Stimulated activated naive B cell treated with anti-CD40 and anti-IgM and Interleukin-4, amounts not matched to agents 10 μg/mL and 1 μg/mL and 100 μg/mL, for 72 hours (primary cell): ENCODE data around the gene NDUFB8.
"Not testable (repeated sequence)": the region's sequence is repeated elsewhere in the genome, so short reads cannot be mapped to it uniquely, and the experiment has no call there.

Experiments used
- ATAC-seq, 2 donors: fragments of 150-1000 bp; cut with Tn5 transposase; replicated peaks; 2 replicates each; pipeline ENCODE4 v1.10.0; 2021; ENCODE audit warnings: moderate library complexity in 1 of 2
- DNase-seq: peaks from one replicate; pipeline ENCODE4 v3.0.0; 2021
- H3K27ac Mint-ChIP-seq: one replicate; pipeline ENCODE4 v1.8.0; 2022; ENCODE audit warnings: mild to moderate bottlenecking, mixed read lengths
- H3K27me3 Mint-ChIP-seq, 2 donors: one replicate each; pipeline ENCODE4 v1.8.0; 2022; ENCODE audit warnings: mixed read lengths in 2 of 2
- H3K36me3 Mint-ChIP-seq, 2 donors: one replicate each; pipeline ENCODE4 v1.8.0; 2022; ENCODE audit warnings: mixed read lengths in 2 of 2, mild to moderate bottlenecking in 1 of 2
- H3K4me1 Mint-ChIP-seq, 2 donors: one replicate each; pipeline ENCODE4 v1.8.0; 2022; ENCODE audit warnings: mixed read lengths in 2 of 2, mild to moderate bottlenecking in 1 of 2
- H3K4me3 Mint-ChIP-seq, 2 donors: one replicate each; pipeline ENCODE4 v1.8.0; 2022; ENCODE audit warnings: mild to moderate bottlenecking in 2 of 2, mixed read lengths in 2 of 2, moderate library complexity in 1 of 2
- H3K9me3 Mint-ChIP-seq, 2 donors: one replicate each; pipeline ENCODE4 v1.8.0; 2022; ENCODE audit warnings: mixed read lengths in 2 of 2, mild to moderate bottlenecking in 1 of 2

The NDUFB8 gene

DNA sequence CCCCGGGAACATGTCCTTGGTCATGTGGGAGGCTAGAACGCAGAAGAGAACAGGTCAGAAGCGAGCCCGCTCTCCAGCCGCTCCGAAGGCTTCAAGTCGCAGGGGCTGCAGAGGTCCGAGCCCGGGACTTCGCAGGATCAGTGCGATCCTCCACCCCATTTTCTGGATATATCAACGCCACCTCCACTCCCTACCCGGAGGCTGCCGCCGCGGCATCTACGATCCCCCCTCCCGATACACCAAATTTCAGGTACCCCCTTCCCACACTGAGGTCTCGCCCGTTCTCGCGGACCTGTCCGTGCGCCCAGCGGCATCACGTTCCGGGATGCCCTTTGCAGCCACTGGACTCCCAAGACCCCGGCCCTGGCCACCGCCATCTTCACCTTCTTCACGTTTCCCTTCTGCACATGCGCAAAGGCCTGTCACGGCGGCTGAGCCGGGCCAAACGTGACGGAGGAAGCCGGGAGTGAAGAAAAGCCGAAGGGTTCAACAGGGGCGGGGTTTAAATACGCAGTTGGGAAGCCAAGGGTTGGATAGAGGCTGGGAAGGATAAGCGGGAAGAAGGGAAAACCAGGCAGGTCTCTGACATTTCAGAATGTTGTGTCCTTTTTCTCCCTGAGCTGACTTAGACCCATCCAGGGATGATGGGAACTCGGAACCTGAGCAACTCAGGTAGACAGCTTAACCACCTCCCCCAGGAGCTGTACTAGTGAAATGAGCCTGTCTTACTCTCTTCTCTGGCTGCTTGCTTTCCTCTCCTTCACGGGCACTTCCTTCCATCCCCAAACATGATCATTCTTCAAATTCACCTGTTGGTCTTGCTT is at the start of gene NDUFB8:
TSS of gene NDUFB8 (minus strand) at position 397 of the 824 bp plus-strand sequence. CDS start at position 377, 20 bp downstream.
- Mint-ChIP-seq H3K9me3 (no peaks in the 10 kb centered on the region), H3K4me3 (peak within 1 kb of the TSS; percentile 90 to 99), H3K36me3 (peaks cover 14 to 29% of the 10 kb centered on the region in 2 donors), H3K27me3 (no peaks in the 10 kb centered on the region), H3K27ac (peak within 1 kb of the TSS; percentile 97), H3K4me1 (peaks cover 13 to 14% of the 10 kb centered on the region in 2 donors)
- ATAC-seq: peak; percentile 88 to 90
- DNase-seq: peak; percentile 78

DNA sequence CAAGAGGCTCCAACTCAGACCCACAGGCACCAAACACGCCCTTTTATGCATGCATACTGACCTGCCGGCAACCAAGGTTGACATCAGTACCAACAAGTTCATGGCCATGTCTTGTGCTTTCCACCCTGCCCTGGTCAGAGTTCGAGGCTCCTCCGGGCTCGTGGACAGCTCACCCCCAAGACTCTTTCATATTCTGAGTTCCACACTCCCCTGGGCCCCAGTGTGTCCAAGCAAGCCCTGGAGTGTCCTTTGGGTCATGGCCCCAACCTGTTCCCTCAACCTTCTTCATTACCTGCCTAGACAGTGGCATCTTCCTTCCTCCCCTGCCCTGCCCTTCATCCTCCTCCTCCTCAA is 46.6 kb upstream of the NDUFB8 start:
- Mint-ChIP-seq H3K27me3 (peaks cover 57 to 70% of the 10 kb centered on the region in 2 donors), H3K27ac (no peak overlapping the region), H3K36me3 (no peaks in the 10 kb centered on the region), H3K9me3 (no peaks in the 10 kb centered on the region), H3K4me1 (no peaks in the 10 kb centered on the region), H3K4me3 (no peak overlapping the region)
- no peak for ATAC-seq
- DNase-seq: no peak

DNA sequence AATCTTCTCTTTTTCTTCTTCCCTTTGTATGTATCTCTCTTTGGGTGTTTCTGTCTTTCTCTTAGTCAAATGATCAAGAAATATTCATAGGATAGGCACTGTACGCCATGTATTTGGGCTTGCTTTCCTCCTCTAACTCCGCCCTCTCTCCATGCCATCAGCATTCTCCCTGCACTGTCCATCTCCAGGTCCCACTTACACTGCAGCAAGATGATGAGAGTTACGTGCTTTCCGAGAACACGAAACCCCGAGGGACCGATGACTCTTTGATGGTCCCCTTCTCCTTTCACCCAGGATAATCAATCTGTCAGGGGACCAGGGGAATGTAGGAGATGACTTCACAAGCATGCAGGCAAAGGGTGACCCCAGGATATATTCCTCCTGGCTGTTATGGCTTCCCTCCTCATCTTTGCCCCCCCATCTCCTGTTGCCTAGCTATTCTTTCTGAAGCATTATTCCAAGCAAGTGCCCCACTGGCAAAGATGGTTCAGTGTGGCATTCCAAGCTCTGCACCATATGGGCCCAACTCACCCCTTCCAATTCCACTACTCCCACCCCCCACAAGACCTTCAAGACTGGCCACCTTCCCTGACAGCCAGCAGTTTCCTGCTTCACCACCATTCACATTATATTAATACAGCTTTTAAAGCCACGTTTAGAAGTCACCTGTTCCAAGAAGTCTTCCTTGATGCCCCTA is 46.1 kb upstream of the NDUFB8 start:
- Mint-ChIP-seq H3K36me3 (no peaks in the 10 kb centered on the region), H3K4me3 (no peak overlapping the region), H3K27ac (no peak overlapping the region), H3K27me3 (peaks cover 54 to 64% of the 10 kb centered on the region in 2 donors), H3K9me3 (no peaks in the 10 kb centered on the region), H3K4me1 (no peaks in the 10 kb centered on the region)
- DNase-seq: no peak
- no peak for ATAC-seq

DNA sequence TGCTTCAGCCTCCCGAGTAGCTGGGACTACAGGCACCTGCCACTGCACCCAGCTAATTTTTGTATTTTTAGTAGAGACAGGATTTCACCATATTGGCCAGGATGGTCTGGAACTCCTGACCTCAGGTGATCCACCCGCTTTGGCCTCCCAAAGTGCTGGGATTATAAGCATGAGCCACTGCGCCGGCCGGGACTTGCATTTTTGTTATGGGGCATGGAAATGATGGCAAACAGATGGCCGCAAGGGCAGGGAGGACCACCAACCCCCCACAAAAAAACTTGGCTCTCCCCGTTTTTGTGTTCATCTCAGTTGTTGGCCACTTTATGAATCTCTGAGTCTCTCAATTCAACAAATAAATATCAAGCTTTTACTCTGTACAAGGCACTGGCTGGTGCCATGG is 45.5 kb upstream of the NDUFB8 start:
- DNase-seq, H3K9me3 Mint-ChIP-seq, ATAC-seq, H3K4me3 Mint-ChIP-seq, H3K36me3 Mint-ChIP-seq, H3K27ac Mint-ChIP-seq, H3K4me1 Mint-ChIP-seq: not testable (repeated sequence)
- peaks cover 54 to 64% of the 10 kb centered on the region in 2 donors for H3K27me3 Mint-ChIP-seq

DNA sequence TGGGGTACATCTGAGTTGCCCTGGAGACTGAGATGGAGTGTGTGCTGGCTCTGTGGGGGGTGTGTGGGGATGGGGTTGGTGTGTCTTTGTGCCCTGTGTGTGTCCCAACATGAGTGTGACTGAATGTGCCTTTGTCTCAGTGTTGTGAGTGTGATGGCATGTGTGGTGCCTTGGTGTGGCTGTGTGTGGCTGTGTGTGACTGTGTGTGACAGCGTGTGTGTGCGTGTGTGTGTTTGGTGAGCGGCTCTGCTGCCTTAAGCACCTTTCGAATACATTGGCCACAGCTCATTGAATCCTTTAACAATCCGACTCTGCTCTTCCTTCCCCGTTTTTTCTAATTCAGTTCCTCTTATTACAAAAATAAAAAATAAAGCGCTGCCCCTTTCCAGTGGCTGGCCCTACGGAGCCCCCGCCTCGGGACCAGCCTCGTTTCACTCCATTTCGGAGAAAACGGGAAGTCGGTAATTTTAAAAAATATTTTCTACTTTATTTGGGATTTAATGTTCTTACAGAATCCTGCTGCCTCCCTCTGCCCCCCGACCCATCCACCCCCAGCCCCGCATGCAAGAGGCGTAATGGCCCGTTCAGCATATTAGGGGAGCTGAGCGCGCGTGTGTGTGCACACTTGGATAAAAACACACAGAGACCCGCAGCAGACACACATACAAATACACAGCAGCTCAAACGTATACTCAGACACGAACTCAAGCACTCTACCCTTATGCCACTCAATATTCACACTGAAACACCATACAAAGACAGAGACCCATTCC is 41.6 kb upstream of the NDUFB8 start:
- H3K27me3 Mint-ChIP-seq: peaks cover 29 to 35% of the 10 kb centered on the region in 2 donors
- ATAC-seq (no peak), DNase-seq (no peak)
- H3K9me3 Mint-ChIP-seq: no peaks in the 10 kb centered on the region
- no peak overlapping the region for H3K27ac Mint-ChIP-seq
- no peaks in the 10 kb centered on the region for H3K36me3 Mint-ChIP-seq
- no peaks in the 10 kb centered on the region for H3K4me1 Mint-ChIP-seq
- no peak overlapping the region for H3K4me3 Mint-ChIP-seq

DNA sequence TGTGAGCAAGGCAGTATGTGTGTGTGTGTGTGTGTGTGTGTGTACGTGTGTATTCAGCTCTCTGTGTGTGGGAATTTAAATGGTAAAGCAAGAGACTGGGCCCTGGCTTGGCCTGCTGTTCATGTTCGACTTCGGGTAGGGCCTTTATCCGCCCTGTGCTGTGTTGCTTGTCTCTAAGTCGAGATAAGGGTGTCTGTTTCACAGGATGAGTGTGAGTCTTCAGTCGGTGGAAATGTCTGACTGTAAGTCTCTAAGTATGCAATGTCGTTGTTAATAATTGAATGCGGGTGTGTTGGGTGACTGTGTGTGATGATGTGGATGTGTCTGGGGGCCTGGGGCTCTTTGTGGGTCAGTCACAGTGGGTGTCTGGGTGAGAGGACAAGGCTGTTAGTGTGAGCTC is 40.8 kb upstream of the NDUFB8 start:
- DNase-seq: no peak
- Mint-ChIP-seq H3K36me3 (no peaks in the 10 kb centered on the region), H3K27ac (no peak overlapping the region), H3K4me1 (peaks cover 0 to 1% of the 10 kb centered on the region in 2 donors), H3K4me3 (no peak overlapping the region), H3K9me3 (no peaks in the 10 kb centered on the region), H3K27me3 (peaks cover 22 to 28% of the 10 kb centered on the region in 2 donors)
- ATAC-seq: no peak

DNA sequence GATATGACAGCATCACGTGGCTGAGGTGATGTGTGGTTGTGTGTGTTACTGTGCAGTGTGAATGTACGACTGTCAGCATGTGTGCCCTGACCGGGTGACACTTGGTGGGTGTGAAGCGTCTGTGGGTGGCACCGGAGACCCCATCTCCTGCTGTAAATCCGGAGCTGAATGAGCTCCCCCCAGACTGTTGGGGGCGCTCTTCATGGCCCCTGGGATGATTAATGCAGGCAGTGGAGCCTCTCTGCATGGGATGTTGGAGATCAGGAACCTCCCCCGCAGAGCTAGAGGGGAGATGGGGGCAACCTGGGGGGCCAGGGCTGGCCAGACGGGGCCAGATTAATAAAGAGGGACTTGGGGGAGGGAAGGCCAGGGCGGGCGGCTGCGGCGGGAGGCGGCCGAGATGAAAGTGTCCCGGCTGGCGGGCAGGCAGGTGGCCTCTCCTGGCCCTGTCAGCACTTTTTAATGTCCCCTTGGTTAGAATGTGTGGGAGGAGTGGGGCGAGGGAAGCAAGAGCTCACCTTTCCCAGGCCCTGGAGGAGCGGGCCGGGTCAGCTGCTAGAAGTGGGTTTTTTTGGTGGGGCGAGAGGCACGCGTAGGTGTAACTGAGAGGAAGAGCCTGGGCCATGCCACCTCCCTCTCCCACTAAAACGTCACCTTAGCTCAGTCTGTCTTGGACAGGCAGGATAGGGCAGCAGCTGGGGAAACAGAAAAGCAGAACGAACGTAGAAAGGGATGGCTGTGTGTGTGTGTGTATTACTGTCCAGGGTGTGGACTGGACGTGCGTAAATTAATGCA is 40.2 kb upstream of the NDUFB8 start:
- no peak for DNase-seq
- peak; percentile 36 to 57 for ATAC-seq
- Mint-ChIP-seq H3K27me3 (peaks cover 23 to 25% of the 10 kb centered on the region in 2 donors), H3K27ac (no peak overlapping the region), H3K4me3 (no peak overlapping the region), H3K4me1 (peaks cover 0 to 1% of the 10 kb centered on the region in 2 donors), H3K36me3 (no peaks in the 10 kb centered on the region), H3K9me3 (no peaks in the 10 kb centered on the region)

DNA sequence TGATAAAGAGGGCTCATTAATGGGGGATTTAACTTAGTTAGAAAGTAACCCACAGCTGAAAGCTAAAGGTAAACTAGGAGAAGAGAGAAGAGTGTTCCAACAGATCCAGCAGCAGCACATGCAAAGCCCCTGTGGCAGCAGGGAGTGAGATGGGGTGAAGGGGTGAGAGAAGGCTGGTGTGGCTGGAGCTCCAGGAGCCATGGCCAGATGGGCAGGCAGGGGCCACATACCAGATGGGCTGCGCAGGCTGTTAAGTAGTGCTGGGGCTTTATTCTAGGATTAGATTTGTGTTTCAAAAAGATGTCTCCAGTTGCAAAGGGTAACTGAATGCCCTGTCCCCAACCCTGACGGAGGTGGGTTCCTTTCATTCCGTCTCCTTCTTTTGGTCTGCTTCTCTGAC is 39.2 kb upstream of the NDUFB8 start:
- ATAC-seq (no peak), DNase-seq (no peak)
- Mint-ChIP-seq H3K4me1 (peaks cover 0 to 1% of the 10 kb centered on the region in 2 donors), H3K36me3 (no peaks in the 10 kb centered on the region), H3K4me3 (no peak overlapping the region), H3K9me3 (no peaks in the 10 kb centered on the region), H3K27me3 (peaks cover 13 to 26% of the 10 kb centered on the region in 2 donors), H3K27ac (no peak overlapping the region)

DNA sequence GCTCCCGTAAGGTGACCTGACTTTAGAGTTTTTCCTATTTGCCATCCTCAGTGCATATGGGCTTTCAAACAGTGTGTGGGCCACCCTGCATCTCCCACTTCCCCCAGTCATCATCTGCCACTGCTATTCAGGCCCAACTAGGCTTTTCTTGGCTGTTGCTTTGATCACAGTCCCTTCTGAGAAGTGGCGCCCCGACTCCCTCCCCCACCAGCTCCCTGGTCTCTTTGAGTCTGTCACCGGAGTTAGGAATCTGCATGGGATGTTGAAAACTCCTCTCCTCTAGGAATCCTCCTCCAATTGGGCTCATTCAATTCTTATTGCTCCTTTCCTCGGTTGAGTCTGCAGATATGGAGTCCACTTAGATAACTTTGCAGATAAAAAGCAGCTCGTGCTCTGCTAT is 38.2 kb upstream of the NDUFB8 start:
- Mint-ChIP-seq H3K27ac (no peak overlapping the region), H3K4me1 (peaks cover 2 to 3% of the 10 kb centered on the region in 2 donors), H3K9me3 (no peaks in the 10 kb centered on the region), H3K4me3 (no peak overlapping the region), H3K27me3 (peaks cover 14 to 29% of the 10 kb centered on the region in 2 donors), H3K36me3 (peaks cover 0 to 3% of the 10 kb centered on the region in 2 donors)
- DNase-seq (no peak), ATAC-seq (no peak)

DNA sequence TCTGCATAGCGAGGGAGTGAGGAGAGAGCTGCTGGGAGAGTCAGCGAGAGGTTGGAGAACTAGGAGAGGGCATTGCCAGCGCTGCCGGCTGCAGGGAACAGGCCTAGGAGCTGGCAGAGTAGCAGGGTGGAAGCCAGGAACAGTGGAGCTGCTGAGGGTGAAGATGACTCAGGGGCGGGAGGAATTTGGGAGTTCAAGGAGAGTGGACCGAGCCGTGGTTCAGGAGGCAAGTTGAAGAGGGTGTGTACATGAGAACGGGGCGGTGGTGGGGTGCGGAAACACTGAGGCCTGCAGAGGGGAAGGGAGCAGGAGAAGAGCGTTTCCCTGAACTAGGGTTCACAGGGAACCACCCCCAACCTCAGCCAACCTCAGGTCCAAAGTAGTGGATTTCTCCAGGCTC is 37.6 kb upstream of the NDUFB8 start:
- no peak overlapping the region for H3K27ac Mint-ChIP-seq
- no peak for ATAC-seq
- no peak for DNase-seq
- peaks cover 0 to 4% of the 10 kb centered on the region in 2 donors for H3K36me3 Mint-ChIP-seq
- H3K4me1 Mint-ChIP-seq: peaks cover 3 to 4% of the 10 kb centered on the region in 2 donors
- no peak overlapping the region for H3K4me3 Mint-ChIP-seq
- H3K9me3 Mint-ChIP-seq: no peaks in the 10 kb centered on the region
- H3K27me3 Mint-ChIP-seq: peaks cover 11 to 27% of the 10 kb centered on the region in 2 donors

DNA sequence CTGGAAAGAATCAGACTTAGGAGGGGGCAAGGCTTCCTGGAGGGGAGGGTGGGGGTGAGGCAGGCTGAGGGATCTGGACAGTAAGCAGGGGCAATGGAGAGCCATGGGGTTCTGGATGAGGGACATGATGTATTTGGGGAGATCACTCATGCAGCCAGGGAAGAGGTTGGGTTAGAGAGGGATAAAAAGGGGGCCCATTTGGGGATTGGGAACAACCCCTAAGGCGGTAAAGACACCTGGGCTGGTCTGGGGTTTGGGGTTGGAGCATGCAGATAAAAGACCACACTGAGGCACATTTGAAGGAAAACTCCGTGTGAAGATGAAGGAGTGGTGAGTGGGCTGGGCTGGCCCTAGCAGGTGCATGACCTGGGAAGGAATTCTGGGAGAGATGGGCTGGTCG is 36.9 kb upstream of the NDUFB8 start:
- Mint-ChIP-seq H3K4me3 (no peak overlapping the region), H3K9me3 (no peaks in the 10 kb centered on the region), H3K27me3 (peaks cover 11 to 31% of the 10 kb centered on the region in 2 donors), H3K27ac (no peak overlapping the region), H3K4me1 (peaks cover 4 to 7% of the 10 kb centered on the region in 2 donors), H3K36me3 (peaks cover under 1 to 4% of the 10 kb centered on the region in 2 donors)
- DNase-seq (no peak), ATAC-seq (no peak)

DNA sequence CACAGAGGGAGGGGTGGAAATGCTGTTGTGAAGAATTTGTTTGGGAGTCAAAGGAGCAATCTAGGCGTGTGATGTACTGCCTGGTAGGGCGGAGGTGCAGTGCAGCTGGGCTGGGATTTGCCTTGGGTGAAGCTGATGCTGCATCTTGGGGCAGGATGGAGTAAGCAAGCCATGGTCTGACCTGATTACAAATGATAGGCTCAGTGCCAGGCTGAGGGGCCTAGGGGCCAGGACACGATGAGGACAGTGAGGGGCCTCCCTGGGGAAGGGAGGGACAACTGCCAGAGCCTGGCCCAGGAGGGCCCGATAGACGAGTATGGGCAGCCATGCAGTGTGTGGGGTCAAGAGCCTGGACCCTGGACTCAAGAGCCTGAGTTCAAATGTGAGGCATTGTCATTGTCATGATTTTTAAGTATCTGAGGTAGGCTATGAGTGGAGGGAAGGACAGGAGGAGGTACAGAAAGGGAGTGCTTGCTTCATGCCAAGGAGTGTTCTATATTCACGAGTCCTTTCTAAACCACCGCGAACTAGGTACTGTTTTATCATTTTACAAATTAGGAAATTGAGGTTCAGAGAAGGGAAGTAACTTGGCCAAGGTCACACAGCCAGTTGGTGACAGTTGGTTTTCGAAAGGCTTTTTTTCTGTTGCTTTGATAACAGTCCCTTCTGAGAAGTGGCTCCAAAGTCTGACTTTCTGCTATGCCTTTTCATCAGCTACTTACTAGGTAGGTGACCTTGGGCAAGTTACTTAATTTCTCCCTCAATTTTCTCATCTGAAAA is 35.7 kb upstream of the NDUFB8 start:
- Mint-ChIP-seq H3K4me1 (peaks cover 4 to 9% of the 10 kb centered on the region in 2 donors), H3K4me3 (no peak overlapping the region), H3K27ac (no peak overlapping the region), H3K36me3 (peaks cover 4 to 13% of the 10 kb centered on the region in 2 donors), H3K27me3 (peaks cover 11 to 36% of the 10 kb centered on the region in 2 donors), H3K9me3 (no peaks in the 10 kb centered on the region)
- ATAC-seq (no peak), DNase-seq (no peak)

DNA sequence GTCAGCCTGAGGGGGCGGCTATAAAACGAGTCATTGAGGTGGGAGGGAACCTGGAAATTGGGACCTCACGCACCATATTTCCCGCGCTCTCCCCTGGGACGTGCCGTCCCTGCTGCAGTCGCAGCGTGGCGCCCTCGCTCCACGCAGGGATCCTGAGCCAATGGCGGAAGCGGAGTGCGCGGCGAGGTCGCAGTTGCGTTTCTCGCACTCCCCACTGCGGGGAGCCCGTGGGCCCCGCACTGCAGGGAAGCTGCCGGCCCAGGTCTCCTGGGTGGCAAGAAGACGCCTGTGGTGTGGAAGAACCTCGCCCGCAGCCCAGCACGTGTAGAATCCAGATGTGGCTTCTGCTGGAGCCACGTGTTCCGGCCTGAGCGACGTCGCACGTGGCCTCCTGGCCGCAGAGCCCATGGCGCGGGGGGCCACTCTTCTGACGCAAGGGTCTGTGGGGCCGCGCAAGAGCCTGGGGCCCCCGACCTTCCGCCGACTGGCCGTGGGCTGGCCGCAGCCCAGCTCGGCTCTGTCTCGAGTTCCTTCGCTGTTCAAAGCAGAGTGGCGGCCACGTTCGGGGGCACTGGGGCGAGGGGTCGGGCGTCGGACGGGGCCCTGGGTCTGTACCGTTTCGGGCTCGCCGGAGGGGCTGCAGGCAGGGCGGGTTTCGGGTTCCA is 32.5 kb upstream of the NDUFB8 start:
- H3K4me1 Mint-ChIP-seq: peaks cover 4 to 9% of the 10 kb centered on the region in 2 donors
- H3K27ac Mint-ChIP-seq: no peak overlapping the region

More for the DNA sequence above, 32.5 kb upstream of the NDUFB8 start:
- Mint-ChIP-seq H3K4me3 (peak overlapping the region; percentile 44 to 47), H3K27me3 (peaks cover 11 to 36% of the 10 kb centered on the region in 2 donors), H3K9me3 (no peaks in the 10 kb centered on the region), H3K36me3 (peaks cover 10 to 26% of the 10 kb centered on the region in 2 donors)
- DNase-seq (peak; percentile 51), ATAC-seq (peak; percentile 86)
